Tibial artery (tissue), 4 donors: ENCODE data around the gene HPSE2.
"Not testable (repeated sequence)": the region's sequence is repeated elsewhere in the genome, so short reads cannot be mapped to it uniquely, and the experiment has no call there.

ENCODE experiments used
- DNase-seq, 2 donors: peaks; one replicate each; pipeline ENCODE4 v3.0.0-alpha.2; 2019
- H3K27ac ChIP-seq, 2 donors: fragments of 200-600 bp; sonication (generic) in 1 of 2; 1 replicate in 1 of 2; 2 replicates in 1 of 2; pipeline ENCODE4 v1.5.1; 2018 to 2019; ENCODE audit warnings: mild to moderate bottlenecking in 1 of 2
- H3K27me3 ChIP-seq, 2 donors: fragments of 200-600 bp; sonication (generic) in 1 of 2; one replicate each; pipeline versions ENCODE4 v1.5.1 to v1.6.0; 2016 to 2019
- H3K36me3 ChIP-seq, 3 donors: fragments of 200-600 bp; sonication (generic) in 2 of 3; one replicate each; pipeline ENCODE4 v1.5.1; 2016 to 2019; ENCODE audit warnings: mild to moderate bottlenecking in 2 of 3
- H3K4me1 ChIP-seq, 4 donors: fragments of 200-600 bp; sonication (generic) in 2 of 4; 1 replicate in 3 of 4; 2 replicates in 1 of 4; pipeline ENCODE4 v1.5.1; 2016 to 2019
- H3K4me3 ChIP-seq, 2 donors: fragments of 200-600 bp; sonication (generic) in 1 of 2; 1 replicate in 1 of 2; 2 replicates in 1 of 2; pipeline ENCODE4 v1.5.1; 2018 to 2019; ENCODE audit warnings: mild to moderate bottlenecking in 2 of 2
- H3K9me3 ChIP-seq, 3 donors: fragments of 200-600 bp; sonication (generic) in 1 of 3; one replicate each; pipeline ENCODE4 v1.5.1; 2016 to 2019
- intact Hi-C: fragments of 100-400 bp; cut with DNase I; formaldehyde crosslinking; loops from one replicate; pipeline ENCODE4 v1.15.0; 2023; ENCODE audit warnings: low total_unique reads
- TF ChIP-seq, protein P1 (sequence below), 2 experiments: fragments of 200-600 bp in 1 of 2; fragments of 450-650 bp in 1 of 2; IDR thresholded peaks; one replicate each; pipeline ENCODE4 v1.5.1; 2017 to 2019; ENCODE audit warnings: antibody characterized with exemption in 2 of 2, mild to moderate bottlenecking in 1 of 2, moderate library complexity in 1 of 2

Gene HPSE2

DNA sequence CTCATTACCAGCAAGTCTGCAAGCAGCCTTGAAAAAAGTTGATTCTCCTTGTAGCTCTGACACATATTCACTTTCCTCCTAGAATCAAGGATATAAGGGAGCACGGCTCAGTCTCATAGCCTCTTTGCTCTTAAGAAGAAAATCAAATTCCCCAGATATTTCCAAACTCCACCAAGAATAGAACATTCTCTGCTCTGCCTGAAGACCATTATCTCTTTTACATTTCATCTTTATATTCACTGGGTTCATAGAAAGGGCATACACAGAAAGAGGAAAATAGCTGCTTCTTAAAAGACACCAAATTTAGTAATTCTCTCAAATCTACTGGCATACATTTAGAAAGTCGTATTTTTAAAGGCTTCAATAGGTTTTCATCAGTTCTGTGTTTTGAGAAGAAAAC is 92.0 kb downstream of the HPSE2 start:
- no peak for DNase-seq
- H3K9me3 ChIP-seq: no peaks in the 10 kb centered on the region
- H3K36me3 ChIP-seq: no peaks in the 10 kb centered on the region
- no peaks in the 10 kb centered on the region for H3K27me3 ChIP-seq
- peak overlapping the region; percentile 23 to 64 for H3K27ac ChIP-seq
- peaks cover 0 to 44% (median 0%) of the 10 kb centered on the region in 4 donors for H3K4me1 ChIP-seq
- intact Hi-C loops: no loop called here
- TF ChIP-seq, protein P1, sequence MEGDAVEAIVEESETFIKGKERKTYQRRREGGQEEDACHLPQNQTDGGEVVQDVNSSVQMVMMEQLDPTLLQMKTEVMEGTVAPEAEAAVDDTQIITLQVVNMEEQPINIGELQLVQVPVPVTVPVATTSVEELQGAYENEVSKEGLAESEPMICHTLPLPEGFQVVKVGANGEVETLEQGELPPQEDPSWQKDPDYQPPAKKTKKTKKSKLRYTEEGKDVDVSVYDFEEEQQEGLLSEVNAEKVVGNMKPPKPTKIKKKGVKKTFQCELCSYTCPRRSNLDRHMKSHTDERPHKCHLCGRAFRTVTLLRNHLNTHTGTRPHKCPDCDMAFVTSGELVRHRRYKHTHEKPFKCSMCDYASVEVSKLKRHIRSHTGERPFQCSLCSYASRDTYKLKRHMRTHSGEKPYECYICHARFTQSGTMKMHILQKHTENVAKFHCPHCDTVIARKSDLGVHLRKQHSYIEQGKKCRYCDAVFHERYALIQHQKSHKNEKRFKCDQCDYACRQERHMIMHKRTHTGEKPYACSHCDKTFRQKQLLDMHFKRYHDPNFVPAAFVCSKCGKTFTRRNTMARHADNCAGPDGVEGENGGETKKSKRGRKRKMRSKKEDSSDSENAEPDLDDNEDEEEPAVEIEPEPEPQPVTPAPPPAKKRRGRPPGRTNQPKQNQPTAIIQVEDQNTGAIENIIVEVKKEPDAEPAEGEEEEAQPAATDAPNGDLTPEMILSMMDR (IDR thresholded peaks at IDR 0.05): no peak
- no peak overlapping the region for H3K4me3 ChIP-seq

DNA sequence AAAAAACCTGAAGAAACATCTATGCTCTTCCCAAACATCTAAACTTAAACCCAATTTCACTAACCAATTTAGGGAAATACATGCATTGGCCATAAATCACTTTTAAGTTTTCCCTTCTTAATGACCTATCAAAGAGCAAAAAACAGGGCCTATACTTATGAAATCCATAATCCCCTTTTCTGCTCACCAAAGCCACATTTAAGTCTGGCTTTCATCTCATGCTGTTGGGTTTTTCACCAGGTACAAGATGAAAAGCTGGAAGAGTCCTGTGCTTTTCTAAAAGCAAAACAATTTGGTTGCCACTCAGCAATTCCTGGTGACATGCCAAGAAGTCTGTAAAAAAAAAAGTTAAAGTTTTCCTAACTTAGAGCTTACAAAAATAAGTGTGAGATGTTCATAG is 92.6 kb downstream of the HPSE2 start:
- intact Hi-C loops: no loop called here
- TF ChIP-seq, protein P1 (IDR thresholded peaks at IDR 0.05): no peak
- Histone ChIP-seq H3K27ac (peak overlapping the region; percentile 23 to 64), H3K36me3 (no peaks in the 10 kb centered on the region), H3K27me3 (no peaks in the 10 kb centered on the region), H3K9me3 (no peaks in the 10 kb centered on the region), H3K4me3 (no peak overlapping the region), H3K4me1 (peaks cover 0 to 44% (median 0%) of the 10 kb centered on the region in 4 donors)
- DNase-seq: no peak

DNA sequence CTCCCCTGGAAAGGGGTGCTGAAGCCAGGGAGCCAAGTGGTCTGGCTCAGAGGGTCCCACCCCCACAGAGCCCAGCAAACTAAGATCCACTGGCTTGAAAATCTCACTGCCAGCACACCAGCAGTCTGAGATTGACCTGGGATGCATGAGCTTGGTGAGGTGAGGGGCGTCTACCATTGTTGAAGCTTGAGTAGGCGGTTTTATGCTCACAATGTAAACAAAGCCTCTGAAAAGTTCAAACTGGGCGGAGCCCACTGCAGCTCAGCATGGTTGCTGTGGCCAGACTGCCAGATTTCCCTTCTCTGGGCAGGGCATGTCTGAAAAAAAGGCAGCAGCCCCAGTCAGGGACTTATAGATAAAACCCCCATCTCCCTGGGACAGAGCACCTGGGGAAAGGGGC is 102.8 kb downstream of the HPSE2 start:
- H3K4me3 ChIP-seq, DNase-seq, H3K27ac ChIP-seq, intact Hi-C loops, H3K27me3 ChIP-seq, H3K36me3 ChIP-seq, H3K9me3 ChIP-seq, H3K4me1 ChIP-seq: not testable (repeated sequence)

DNA sequence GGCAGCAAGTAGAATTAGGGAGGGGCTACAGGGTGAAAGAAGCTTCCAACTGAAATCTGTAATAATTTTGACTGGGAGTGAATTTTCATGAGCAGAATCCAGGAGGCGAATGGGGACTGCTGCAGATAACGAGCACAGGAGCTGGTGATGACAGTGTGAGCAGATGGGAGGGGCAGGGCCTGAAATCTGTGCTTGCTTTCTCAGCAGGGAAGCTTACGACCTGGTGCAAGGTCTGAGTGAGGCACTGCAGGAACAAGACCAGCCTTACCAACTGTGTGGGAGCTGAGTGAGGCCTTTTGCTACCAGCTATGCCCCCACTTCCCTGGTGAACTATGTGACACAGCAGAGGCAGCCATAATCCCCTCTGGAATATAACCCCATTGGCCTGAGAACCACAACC is 109.8 kb downstream of the HPSE2 start:
- Histone ChIP-seq H3K27ac (no peak overlapping the region), H3K4me3 (no peak overlapping the region), H3K4me1 (peaks cover 0 to 32% (median 13%) of the 10 kb centered on the region in 4 donors), H3K27me3 (no peaks in the 10 kb centered on the region), H3K36me3 (no peaks in the 10 kb centered on the region), H3K9me3 (no peaks in the 10 kb centered on the region)
- intact Hi-C loops: no loop called here
- DNase-seq: no peak
- TF ChIP-seq, protein P1 (IDR thresholded peaks at IDR 0.05): no peak

DNA sequence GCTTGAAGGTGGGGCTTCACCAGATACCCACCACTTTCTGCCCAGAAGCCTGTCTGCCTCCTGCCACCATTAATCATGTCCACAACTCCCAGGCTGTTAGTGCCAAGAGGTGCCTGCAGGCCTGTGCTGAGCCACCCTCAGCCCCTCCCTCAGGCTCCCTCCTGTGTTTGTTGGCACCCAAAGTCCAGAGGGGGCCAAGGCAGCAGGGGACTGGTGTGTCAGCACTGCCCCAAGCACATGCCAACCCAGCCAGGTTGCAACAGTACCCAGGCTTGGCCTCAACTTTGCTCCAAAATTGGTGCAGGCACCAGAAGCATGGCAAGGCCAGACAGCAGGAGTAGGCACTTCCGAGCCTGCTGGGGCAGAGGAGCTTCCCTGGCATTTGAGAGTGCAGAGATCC is 111.3 kb downstream of the HPSE2 start:
- peaks cover 0 to 32% (median 13%) of the 10 kb centered on the region in 4 donors for H3K4me1 ChIP-seq
- H3K27ac ChIP-seq: peak overlapping the region; percentile 26 to 53
- H3K27me3 ChIP-seq: no peaks in the 10 kb centered on the region
- H3K36me3 ChIP-seq: no peaks in the 10 kb centered on the region
- DNase-seq: peak; percentile 50 to 94
- intact Hi-C loops: no loop called here
- no peak overlapping the region for H3K4me3 ChIP-seq
- TF ChIP-seq, protein P1 (IDR thresholded peaks at IDR 0.05): no peak
- no peaks in the 10 kb centered on the region for H3K9me3 ChIP-seq

DNA sequence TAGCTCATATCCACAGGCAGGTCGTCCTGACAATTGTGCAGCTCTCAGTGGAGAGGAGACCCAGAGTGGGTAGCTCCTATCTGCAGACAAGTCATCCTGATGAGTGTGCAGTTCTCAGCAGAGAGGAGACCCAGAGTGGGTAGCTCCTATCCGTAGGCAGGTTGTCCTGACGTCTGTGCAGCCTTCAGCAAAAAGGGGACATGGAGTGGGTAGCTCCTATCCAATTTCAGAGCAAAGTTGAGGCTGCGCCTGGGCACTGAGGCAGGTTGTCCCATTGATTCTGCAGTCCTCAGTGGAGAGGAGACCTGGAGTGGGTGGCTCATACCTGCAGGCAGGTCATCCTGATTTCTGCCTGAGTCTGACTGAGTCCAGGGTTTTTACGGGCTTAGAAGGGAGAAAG is 111.8 kb downstream of the HPSE2 start:
- no peak for DNase-seq
- TF ChIP-seq, protein P1 (IDR thresholded peaks at IDR 0.05): no peak
- no peak overlapping the region for H3K4me3 ChIP-seq
- H3K27me3 ChIP-seq: no peaks in the 10 kb centered on the region
- H3K9me3 ChIP-seq: no peaks in the 10 kb centered on the region
- H3K36me3 ChIP-seq: no peaks in the 10 kb centered on the region
- H3K4me1 ChIP-seq: peaks cover 0 to 32% (median 13%) of the 10 kb centered on the region in 4 donors
- peak overlapping the region; percentile 26 to 53 for H3K27ac ChIP-seq
- intact Hi-C loops: no loop called here
